HG03064 (cell line): ENCODE measurements around the gene DENND1C.

Experiments
- ATAC-seq: cut with Tn5 transposase; IDR thresholded peaks from one replicate; pipeline ENCODE4 v1.9.1; 2021; ENCODE audit warnings: low read depth; ENCODE audit not compliant: unreplicated experiment

The DENND1C gene

GRCh38 chr19:6479836-6480398 lies 1.7 kb downstream of the DENND1C start:
- no peak for ATAC-seq

GRCh38 chr19:6478815-6479214 lies 2.8 kb downstream of the DENND1C start:
- no peak for ATAC-seq

- no peak for ATAC-seq
These were observed 4.6 kb downstream of the DENND1C start for GRCh38 chr19:6476896-6477431.

GRCh38 chr19:6476155-6476895 lies 5.3 kb downstream of the DENND1C start:
- no peak for ATAC-seq

GRCh38 chr19:6475321-6476108 lies 6.1 kb downstream of the DENND1C start:
- ATAC-seq: no peak

- no peak for ATAC-seq
These were observed 7.9 kb downstream of the DENND1C start for GRCh38 chr19:6473647-6474046.

GRCh38 chr19:6472713-6473112 lies 8.9 kb downstream of the DENND1C start:
- ATAC-seq: no peak

- no peak for ATAC-seq
These were observed 10.5 kb downstream of the DENND1C start for GRCh38 chr19:6471076-6471475.

- ATAC-seq: no peak
These were observed 11.4 kb downstream of the DENND1C start for GRCh38 chr19:6470173-6470572.

GRCh38 chr19:6467384-6467783 lies 14.2 kb downstream of the DENND1C start:
- ATAC-seq: no peak

- ATAC-seq: no peak
These were observed 14.9 kb downstream of the DENND1C start for GRCh38 chr19:6466526-6467248.

GRCh38 chr19:6465663-6466062 lies 15.9 kb downstream of the DENND1C start:
- ATAC-seq: no peak

- no peak for ATAC-seq
These were observed 16.6 kb downstream of the DENND1C start for GRCh38 chr19:6465006-6465405.

- no peak for ATAC-seq
These were observed 17.3 kb downstream of the DENND1C start, which contains the start of gene CRB3 for GRCh38 chr19:6464070-6464873. TSS of gene CRB3 (plus strand) at chr19:6464271. CDS start at chr19:6464702, 431 bp downstream.

GRCh38 chr19:6460099-6460884 lies 21.3 kb downstream of the DENND1C start:
- peak; percentile 64 for ATAC-seq

GRCh38 chr19:6459262-6460098 lies 22.1 kb downstream of the DENND1C start, which contains the start of gene SLC25A23:
TSS of gene SLC25A23 (minus strand) at chr19:6459792. CDS start at chr19:6459628, 164 bp downstream.
- ATAC-seq: peak; percentile 33

- ATAC-seq: no peak
These were observed 22.8 kb downstream of the DENND1C start for GRCh38 chr19:6458695-6459261.
